Lower leg skin (tissue), 4 donors: Measurements from ENCODE around the gene OGDH. TPM values are rescaled to one million over a fixed set of nuclear protein-coding genes. Genes with fewer than 3 reads are reported as not detected.

Experiments used
- DNase-seq, 2 donors: peaks; one replicate each; pipeline ENCODE4 v3.0.0-alpha.2; 2019; ENCODE audit warnings: low spot score in 2 of 2
- H3K4me3 ChIP-seq: fragments of 200-600 bp; sonication (generic); 2 replicates; pipeline ENCODE4 v1.5.1; 2017; ENCODE audit warnings: mild to moderate bottlenecking, low read depth; ENCODE audit not compliant: poor library complexity, severe bottlenecking
- CTCF ChIP-seq, 3 donors: fragments of 450-650 bp; IDR thresholded peaks; one replicate each; pipeline ENCODE4 v1.5.1; 2016; ENCODE audit warnings: antibody characterized with exemption in 3 of 3, mild to moderate bottlenecking in 3 of 3, moderate library complexity in 2 of 3
- POLR2A ChIP-seq, 2 donors: fragments of 450-650 bp; IDR thresholded peaks; one replicate each; pipeline ENCODE4 v1.6.1; 2016 to 2017; ENCODE audit warnings: antibody characterized with exemption in 2 of 2, mild to moderate bottlenecking in 1 of 2, moderate library complexity in 1 of 2
- WGBS, 2 donors: methylation state at CpG; one replicate each; pipeline ENCODE4 v1.1.5; 2018; 5-methylcytosine and 5-hydroxymethylcytosine counted together
- intact Hi-C: fragments of 100-400 bp; cut with DNase I; formaldehyde crosslinking; loops from one replicate; pipeline ENCODE4 v1.15.0; 2023; ENCODE audit warnings: low total_unique reads
- total RNA-seq, 4 donors: library from RNA; depleted of rRNA; stranded (reverse); fragments of >200 nt; gene quantifications; one replicate each; pipeline ENCODE4 v1.1.0, GENCODE V29; 2016

The OGDH gene
- total RNA-seq, 4 donors from 2014 or later, result 106 to 152 (median 126) TPM

- intact Hi-C loops, result no loop called here
- DNase-seq, result no peak
- no peak for TF ChIP-seq POLR2A (IDR thresholded peaks at IDR 0.05)
- TF ChIP-seq CTCF (IDR thresholded peaks at IDR 0.05), result no peak
- WGBS, 2 donors, result 73 to 76% methylated on average over 1 of the region's 1 CpG
- H3K4me3 ChIP-seq, result no peak overlapping the region
Observed at GRCh38 chr7:44703921-44704320, 97.5 kb downstream of the OGDH start.

GRCh38 chr7:44705434-44705833, 99.0 kb downstream of the OGDH start:
- H3K4me3 ChIP-seq, result no peak overlapping the region
- WGBS, 2 donors, result 95 to 98% methylated on average over 3 of the region's 3 CpGs
- DNase-seq, result no peak
- intact Hi-C loops, result no loop called here
- TF ChIP-seq CTCF (IDR thresholded peaks at IDR 0.05) (no peak), POLR2A (IDR thresholded peaks at IDR 0.05) (no peak)

GRCh38 chr7:44706788-44707557, 100.5 kb downstream of the OGDH start:
- DNase-seq, result no peak
- intact Hi-C loops, result no loop called here
- WGBS, 2 donors, result 93% methylated on average over 20 of the region's 20 CpGs
- H3K4me3 ChIP-seq, result no peak overlapping the region
- TF ChIP-seq POLR2A (IDR thresholded peaks at IDR 0.05) (no peak), CTCF (IDR thresholded peaks at IDR 0.05) (no peak)

GRCh38 chr7:44707558-44708230, 101.3 kb downstream of the OGDH start:
- H3K4me3 ChIP-seq, result no peak overlapping the region
- 88 to 95% methylated on average over 21 of the region's 21 CpGs for WGBS, 2 donors
- TF ChIP-seq CTCF (IDR thresholded peaks at IDR 0.05), result no peak
- no peak for TF ChIP-seq POLR2A (IDR thresholded peaks at IDR 0.05)
- DNase-seq, result no peak
- intact Hi-C loops, result no loop called here

- no peak for DNase-seq
- 75 to 81% methylated on average over 18 to 19 of the region's 19 CpGs for WGBS, 2 donors
- H3K4me3 ChIP-seq, result no peak overlapping the region
- TF ChIP-seq CTCF (IDR thresholded peaks at IDR 0.05) (no peak), POLR2A (IDR thresholded peaks at IDR 0.05) (no peak)
- intact Hi-C loops, result no loop called here
Observed at GRCh38 chr7:44709011-44709915, 102.8 kb downstream of the OGDH start.
